GM19372 (cell line): ENCODE data around the gene TMPRSS3.

Experiments used
- ATAC-seq: cut with Tn5 transposase; IDR thresholded peaks from one replicate; pipeline ENCODE4 v1.9.1; 2021; ENCODE audit warnings: mild to moderate bottlenecking, low read depth, moderate library complexity; ENCODE audit not compliant: unreplicated experiment

The TMPRSS3 gene

DNA sequence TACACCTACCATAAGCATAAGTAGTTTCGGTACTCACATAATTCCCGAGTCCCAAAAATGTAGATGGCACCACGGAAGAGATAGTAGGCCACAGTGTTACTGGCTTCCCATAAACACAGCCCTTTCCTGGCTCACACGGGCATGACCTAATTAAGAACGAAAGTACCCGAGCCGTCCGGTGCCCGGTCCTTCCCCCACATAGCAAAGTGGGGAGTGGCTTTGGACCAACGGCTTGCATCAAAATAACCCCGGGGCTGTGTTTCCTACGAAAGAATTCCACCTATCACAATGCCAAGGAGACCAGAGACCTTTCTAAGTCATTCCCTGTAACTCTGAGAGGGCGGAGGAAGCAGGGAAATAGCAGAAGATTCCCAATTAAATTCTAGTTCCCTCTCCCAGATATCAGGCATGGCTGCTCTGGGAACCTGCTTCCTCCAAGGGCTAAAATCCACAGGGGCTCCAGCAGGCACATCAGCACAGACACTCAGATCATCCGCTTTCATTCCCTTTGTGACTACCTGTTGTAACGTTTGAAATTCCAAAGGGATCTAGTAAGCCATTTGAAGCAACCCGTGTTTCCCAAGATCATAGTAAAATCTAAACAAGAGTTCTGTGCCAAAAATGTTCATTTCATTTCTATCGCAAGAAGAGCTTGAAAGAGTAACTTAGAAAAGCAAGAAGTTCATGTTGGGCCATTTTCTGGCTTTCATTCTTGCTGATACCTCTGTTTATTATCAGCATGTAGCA is at the start of gene TMPRSS3:
Gene TMPRSS3 (minus strand): TSS at position 148 of the 747 bp plus-strand sequence. CDS start 635 bp downstream, outside the sequence.
- ATAC-seq: no peak

DNA sequence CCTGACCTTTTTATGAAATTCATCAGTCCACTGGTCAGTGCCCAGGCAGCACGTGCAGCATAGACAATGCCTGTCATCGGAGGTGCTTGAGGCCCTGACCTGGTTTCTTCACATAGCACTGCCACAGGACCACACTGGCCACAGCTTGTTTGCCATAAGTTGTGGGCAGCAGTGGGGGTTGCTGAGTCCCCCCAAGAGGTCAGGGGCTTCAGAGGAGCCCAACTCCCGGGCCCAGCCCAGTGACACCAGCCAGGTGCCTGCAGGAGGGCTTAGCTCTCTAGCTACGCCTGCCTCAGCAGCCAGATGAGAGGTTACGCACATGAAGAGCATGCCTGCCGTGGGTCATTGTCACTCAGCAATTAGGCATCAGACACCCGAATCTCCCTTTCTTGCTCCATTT is 49.5 kb upstream of the TMPRSS3 start:
- ATAC-seq: no peak

DNA sequence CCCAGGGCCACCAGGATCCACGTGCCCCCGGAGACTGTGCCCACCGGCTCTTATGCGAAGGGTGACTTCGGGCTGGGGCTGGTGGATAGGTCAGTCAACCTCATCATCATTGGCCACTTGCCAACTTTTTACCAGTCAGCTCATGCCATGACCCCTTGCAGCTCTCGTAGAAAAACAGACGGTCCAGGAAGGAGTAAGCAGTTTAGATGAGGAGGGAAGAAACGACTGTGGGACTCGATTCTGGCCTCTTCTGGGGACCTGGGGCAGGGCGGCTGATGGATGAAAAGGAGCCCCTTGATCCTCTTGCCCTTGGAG is 48.9 kb upstream of the TMPRSS3 start:
- no peak for ATAC-seq

DNA sequence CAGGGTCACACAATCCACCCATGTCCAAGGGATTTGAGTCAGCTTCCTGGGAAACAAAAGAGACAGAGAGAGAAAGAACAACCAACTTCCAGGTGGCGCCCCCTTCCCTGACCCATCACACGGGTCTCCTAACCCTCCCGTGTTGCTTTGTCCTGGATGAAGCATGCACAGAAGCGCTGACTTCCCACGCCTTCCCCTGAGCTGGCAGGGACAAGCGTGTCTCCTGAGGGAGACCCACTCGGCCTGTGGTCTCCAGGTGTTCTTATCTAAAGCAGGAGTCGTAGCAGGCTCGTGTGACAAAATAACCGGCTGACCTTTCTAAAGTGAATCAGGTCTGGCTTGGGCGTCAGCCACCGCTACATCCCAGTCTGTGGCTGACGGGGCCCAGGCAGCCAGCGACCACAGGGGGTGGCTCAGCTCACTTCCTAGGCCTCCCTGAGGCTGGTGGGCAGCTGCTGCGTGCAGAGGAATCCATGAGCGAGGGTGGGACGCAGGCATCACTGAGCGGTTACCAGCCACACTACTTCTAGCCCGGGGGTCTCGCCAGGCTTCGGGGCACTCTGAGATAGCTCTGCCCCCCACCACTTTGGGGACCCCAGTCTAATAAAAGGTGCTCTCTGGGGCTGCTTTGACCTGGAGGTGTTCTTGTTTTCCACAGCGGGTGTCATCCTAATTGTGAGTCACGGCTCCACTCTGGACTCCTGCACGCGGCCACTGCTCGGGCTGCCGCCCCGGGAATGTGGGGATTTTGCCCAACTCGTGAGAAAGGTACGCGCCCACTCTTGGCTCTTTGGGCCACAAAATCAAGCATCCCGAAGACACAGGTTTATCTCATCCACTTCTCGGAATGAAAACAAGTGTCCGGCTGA is 48.3 kb upstream of the TMPRSS3 start:
- ATAC-seq: no peak

DNA sequence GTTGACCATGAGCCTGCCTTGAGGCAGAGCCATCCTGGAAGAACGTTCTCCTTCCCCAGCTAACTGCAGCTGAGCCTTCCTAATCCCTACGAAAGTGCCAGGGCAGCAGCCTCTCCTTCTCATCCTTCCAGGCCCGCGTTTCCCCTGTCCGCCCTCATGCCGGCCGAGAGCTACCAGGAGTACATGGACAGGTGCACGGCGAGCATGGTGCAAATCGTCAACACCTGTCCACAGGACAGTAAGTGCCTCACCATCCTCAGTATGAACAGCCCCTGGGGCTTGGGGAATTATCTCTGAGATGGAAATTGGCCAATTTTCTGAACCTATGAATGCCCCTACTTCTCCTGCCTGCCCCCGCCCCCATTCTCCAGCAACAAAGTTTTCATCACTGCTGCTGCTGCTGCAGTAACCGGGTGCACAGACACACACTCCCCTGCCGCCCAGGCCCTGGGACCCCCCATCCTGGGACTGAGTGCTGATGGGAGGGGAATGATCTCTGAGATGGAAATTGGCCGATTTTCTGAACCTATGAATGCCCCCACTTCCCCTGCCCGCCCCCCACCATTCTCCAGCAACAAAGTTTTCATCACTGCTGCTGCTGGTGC is 47.4 kb upstream of the TMPRSS3 start:
- no peak for ATAC-seq

DNA sequence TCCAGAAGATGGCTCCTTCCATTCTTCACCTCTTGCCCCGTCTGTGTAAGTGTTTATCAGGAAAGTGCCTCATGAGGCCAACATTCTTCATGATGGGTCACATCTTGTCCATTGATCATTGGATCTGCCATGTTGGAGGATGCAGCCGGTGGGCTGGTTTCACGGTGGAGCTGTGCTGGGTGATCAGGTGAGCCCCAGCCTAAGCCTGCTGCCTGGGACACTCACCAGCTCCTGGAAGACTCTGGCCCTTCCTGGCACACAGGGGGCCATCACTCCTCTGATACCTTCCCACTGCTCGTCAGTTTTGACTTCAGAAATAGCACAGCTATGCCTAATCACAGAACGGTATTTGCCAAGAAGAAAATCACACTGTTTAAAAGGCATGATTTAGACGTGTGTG is 46.1 kb upstream of the TMPRSS3 start:
- ATAC-seq: no peak

DNA sequence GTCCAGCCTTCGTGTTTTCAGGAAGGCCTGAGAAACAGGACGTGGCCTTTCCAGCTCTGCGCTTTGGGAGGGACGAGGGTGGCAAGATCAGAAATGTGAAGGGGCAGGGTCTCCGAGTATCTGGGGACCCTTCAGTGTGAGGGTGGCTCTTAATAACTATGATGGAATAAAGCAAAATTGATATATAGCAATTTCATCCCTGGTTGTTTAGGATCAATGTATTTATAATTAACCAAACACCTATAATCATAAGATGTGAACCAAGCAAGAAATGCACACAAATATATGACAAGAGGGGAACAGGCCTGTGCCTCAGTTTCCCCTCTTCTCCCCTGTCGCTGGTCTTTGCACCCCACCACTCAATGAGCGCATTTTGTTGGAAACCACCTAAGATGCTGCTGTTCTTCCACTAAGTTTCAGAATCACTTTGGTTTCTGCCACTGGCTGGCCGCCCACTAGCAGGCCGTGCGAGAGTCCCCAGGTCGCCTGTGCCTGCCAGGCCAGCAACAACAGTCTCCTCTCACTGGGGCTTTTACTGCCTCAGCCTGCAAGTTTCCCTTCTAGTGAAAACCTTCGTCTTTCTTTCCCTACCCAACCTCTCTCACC is 44.4 kb upstream of the TMPRSS3 start:
- peak; percentile 82 for ATAC-seq

DNA sequence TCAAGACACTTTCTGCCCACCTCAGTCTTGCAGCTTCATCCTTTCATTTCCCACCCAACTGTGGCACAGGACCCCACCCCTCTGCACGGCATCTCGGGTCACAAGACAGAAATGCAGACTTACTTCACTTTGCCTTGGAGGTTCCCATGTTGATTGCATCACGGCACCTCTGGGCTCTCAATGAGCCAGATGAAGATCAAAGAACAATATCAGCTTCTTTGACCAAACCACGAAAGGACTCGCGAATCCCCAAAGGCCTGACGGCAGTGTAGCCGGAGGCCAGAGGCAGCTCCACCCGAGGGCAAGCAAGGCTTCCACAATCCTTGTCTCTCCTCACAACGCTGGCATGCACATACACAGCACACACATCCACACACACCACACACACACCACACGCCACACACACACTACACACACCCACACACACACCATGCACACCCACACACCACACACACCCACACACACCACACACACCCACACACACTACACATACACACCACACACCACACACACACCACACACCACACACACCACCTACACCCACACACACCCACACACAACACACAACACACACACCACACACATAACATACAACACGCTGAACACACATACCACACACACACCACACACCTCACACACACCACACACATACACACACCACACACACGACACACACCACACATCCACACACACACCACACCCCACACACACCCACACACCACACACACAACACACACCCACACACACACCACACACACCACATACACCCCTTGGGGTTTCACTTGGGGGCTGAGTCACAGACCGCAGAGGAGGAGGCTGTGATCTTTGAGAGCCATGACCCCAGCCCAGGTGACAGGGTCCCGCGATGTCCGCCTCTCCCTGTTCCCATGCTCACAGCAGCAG is 43.7 kb upstream of the TMPRSS3 start:
- ATAC-seq: no peak

DNA sequence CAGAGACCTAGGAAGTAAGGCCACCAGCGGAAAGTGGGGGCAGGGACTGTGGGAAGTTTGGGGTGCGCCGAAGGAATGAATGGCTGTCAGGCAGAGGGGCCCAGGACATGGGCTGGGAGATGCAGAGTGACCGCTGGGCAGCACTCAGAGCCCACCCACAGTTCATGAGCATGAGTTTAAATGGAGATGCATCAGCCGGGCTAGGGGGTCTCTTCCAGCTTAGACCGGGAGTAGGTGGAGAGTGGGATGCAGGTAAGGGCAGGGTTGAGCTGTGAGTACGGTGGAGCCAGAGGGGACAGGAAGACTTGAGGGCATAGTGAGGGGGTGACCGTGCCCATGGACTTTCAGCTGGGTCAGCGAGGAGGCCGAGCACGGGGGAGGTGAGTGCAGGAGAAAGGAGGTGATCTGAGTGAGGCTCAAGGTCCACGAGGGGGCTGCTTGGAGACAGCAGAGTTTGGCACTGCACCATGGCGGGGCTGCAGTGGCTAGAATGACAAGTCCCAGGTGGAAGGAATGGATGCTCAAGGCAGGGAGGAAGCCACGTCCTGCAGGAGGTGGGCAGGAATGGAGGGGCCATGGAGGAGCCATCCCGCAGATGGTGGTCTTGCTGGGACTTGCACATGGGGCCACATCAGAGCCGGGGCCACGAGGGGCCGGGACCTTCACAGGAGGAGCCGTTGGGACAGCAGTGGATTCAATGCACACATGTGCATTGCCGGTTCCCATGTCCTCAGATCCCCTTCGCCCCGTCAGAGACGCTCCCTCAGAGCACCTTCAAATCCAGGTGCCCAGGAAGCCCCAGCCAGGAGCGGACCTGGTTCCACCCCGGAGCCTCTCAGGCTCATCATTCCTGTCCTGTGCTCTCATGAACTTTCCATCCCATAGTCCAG is 42.7 kb upstream of the TMPRSS3 start:
- no peak for ATAC-seq

DNA sequence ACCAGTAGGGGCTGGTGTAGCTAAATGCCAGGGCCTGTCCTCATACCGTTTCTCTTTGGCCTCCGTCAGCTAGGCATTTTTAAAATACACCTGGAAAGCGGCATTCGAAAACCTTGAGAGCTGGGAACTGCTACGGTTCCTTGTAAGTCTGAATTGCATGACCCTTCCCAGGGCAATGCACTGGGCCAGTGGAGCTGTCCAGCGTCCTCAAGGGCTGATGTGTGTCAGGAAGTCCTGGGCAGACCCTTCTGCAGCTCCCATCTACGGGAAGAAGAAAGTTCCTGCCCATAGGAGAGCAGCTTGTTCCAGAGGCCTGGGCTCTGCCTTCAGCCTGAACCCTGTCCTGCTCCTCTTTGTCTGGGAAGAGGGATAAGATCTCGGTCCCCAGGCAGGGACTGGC is 41.9 kb upstream of the TMPRSS3 start:
- no peak for ATAC-seq

DNA sequence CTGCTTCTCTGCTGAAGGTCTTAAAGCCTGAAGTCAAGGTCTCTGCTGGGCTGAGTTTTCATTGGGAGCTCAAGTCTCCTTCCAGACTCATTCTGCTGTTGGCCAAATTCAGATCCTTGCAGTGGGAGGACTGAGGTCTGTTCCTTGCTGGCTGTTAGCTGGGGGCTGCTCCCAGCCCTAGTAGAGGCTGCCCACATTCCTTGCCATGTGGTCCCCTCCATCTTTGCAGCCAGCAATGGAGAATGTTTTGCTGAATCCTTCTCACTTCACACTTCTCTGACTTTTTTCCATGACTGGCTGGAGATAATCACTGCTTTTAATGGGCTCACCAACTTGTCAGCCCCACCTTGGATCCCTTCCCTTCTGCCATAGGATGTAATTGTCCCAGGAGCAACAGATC is 41.1 kb upstream of the TMPRSS3 start:
- ATAC-seq: no peak

DNA sequence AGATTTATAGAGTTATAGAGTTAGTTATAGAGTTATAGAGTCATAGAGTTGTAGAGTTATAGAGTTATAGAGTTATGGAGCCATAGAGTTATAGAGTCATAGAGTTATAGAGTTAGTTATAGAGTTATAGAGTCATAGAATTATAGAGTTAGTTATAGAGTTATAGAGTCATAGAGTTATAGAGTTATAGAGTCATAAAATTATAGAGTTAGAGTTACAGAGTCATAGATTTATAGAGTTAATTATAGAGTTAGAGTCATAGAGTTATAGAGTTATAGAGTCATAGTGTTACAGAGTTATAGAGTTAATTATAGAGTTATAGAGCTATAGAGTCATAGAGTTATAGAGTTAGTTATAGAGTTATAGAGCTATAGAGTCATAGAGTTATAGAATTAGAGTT is 40.0 kb upstream of the TMPRSS3 start:
- no peak for ATAC-seq

DNA sequence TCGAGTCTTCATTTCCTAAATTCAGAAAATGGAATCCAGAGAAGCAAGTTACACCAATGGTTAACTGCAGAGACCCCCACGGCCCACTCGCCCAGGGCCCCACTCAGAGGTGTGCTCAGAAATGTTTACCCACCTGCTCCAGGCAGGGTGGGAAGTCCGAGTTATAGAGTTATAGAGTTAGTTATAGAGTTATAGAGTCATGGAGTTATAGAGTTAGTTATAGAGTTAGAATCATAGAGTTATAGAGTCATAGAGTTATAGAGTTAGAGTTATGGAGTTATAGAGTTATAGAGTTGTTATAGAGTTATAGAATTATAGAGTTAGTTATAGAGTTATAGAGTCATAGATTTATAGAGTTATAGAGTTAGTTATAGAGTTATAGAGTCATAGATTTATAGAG is 39.5 kb upstream of the TMPRSS3 start:
- no peak for ATAC-seq

DNA sequence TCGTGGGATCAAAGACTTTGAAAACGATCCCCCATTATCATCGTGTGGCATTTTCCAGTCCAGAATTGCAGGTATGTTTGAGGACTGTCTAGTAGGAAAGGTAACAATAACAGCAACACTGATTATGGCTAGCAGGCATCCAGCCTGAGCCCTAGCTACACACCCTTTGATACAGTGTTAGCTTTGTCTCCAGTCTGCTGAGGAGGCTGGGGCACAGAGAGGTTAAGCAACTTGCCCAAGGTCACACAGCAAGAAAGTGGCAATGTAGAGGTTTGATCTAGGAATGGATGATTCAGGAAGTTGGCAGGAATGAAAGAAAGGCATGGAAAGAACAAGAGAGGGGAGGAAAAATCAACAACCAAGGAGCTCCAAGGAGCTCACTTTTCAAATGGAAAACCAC is 39.0 kb upstream of the TMPRSS3 start:
- ATAC-seq: no peak

DNA sequence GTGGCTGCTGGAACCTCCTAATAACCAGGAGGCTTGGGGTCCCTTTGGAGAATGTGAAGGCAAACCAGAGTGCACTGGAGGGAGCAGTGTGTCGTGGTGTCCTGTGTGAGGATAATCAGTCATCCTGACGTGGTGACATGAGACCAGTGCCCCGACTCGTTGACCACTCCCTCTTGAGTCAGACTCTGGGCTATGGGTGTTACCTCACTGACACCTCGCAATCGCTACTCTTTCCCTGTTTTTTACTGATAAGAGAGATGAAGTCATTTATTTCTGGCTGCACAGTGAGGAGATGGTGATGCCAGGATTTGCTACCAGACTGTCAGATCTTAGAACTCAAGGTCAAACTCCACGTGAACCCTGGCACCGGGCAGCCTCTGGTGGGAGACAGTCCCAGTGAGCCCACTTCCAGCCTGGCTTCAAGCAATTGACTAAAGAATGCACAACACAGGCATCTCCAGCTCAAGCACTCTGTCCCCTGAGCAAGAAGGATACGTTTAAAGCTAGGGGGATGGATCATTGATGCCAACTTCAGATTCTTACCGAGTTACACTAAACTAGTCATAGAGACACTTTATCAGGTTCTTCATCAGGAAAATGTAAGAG is 38.2 kb upstream of the TMPRSS3 start:
- ATAC-seq: no peak

DNA sequence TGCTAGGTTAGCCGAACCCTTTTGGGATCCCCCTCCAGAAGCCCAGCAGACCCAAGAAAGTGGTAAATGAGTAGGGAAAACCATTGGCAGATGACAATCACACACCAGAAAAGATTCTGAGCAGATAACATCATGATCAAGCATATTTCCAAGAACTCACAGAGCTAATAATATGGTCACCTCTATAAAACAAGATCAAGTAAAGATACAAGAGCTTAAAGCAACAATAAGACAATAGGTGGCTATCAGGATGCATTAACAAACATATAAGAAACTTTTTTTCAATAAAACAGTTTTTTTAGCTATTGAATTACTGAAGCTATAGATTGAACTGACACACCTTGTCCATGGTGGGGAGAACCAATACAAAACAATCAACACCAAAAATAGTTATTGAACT is 36.8 kb upstream of the TMPRSS3 start:
- ATAC-seq: no peak

DNA sequence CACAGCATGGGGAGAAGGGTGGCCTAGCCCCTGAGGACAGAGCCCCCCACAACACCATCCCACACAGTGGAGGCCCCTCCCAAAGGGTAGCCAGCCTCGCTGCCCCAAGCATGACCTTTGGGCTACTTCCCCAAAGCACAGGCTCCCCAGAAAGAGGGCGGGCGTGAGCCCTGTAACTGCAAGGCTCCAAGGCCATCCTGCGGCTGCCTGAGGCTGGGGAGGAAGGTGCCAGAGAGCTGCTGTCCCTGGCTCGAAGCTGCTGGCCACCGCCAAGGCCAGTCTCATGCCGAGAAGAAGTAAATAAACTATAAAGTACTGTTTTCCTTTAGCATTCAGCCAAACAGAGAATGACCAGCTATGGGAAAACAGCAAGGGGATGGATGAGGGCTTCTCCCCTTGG is 35.3 kb upstream of the TMPRSS3 start:
- no peak for ATAC-seq

DNA sequence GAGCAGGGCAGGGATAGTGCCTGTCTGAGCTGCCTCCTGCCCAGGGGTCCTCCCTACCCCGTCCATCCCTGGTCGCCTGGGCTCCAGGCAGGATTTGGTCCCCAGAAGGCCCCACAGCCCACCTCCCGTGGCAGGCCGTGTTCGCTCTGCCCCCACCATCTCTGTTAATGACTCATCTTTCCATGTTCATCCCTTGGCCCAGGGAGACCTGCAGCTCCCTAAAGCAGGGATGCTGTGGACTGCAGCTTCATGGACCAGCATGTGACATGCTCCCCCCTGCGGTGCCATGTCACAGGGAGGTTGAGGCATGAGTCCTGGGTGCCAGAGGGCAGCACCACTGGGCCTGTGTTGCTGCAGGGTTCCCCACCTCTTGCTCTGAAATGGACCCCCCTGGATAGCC is 34.7 kb upstream of the TMPRSS3 start:
- ATAC-seq: no peak

DNA sequence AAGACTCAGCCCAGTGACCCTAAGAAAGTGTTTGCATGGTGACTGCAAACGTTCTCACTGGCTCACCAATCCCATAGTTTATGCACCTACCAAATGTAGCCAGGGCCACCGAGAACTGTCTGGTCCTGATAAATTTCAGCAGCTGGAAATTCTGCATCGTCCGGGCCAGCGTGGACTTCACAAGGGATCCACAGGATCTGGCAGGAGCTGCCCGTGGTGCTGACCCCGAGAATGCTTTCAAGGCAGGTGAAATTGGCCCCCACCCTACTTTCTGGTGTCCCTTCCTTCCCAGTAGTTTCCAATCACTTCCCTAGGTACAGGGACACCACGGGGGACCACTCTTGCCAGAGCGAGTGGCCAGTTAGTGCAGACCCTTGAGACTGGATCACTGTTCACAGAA is 34.0 kb upstream of the TMPRSS3 start:
- no peak for ATAC-seq
